Measurements from ENCODE around the gene MICU1. TPM values are rescaled to one million over a fixed set of nuclear protein-coding genes. Genes with fewer than 3 reads are reported as not detected.

Gene MICU1
- total and polyA plus RNA-seq, 3 donors from 2014 or later = 34.7 to 42.7 (median 38.9) TPM

- intact Hi-C loops (cut with DNase I; ENCODE audit: low total_unique reads) = no loop called here
- H3K27me3 ChIP-seq = no peaks in the 10 kb centered on the region
- H3K4me1 ChIP-seq = no peaks in the 10 kb centered on the region
- H3K9me3 ChIP-seq = no peaks in the 10 kb centered on the region
- no peak overlapping the region for H3K27ac ChIP-seq
- no peak for TF ChIP-seq POLR2A (IDR thresholded peaks at IDR 0.05)
- TF ChIP-seq, protein P1, sequence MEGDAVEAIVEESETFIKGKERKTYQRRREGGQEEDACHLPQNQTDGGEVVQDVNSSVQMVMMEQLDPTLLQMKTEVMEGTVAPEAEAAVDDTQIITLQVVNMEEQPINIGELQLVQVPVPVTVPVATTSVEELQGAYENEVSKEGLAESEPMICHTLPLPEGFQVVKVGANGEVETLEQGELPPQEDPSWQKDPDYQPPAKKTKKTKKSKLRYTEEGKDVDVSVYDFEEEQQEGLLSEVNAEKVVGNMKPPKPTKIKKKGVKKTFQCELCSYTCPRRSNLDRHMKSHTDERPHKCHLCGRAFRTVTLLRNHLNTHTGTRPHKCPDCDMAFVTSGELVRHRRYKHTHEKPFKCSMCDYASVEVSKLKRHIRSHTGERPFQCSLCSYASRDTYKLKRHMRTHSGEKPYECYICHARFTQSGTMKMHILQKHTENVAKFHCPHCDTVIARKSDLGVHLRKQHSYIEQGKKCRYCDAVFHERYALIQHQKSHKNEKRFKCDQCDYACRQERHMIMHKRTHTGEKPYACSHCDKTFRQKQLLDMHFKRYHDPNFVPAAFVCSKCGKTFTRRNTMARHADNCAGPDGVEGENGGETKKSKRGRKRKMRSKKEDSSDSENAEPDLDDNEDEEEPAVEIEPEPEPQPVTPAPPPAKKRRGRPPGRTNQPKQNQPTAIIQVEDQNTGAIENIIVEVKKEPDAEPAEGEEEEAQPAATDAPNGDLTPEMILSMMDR (IDR thresholded peaks at IDR 0.05) = no peak
- WGBS, 2 donors = 82 to 83% methylated on average over 6 of the region's 6 CpGs
- H3K36me3 ChIP-seq (ENCODE audit: low read depth, missing control alignments) = no peaks in the 10 kb centered on the region
- no peak overlapping the region for H3K4me3 ChIP-seq
- DNase-seq = no peak
Measured at GRCh38 chr10:72563327-72563932, 62.4 kb downstream of the MICU1 start.

GRCh38 chr10:72561745-72562166, 64.1 kb downstream of the MICU1 start:
- no peak overlapping the region for H3K4me3 ChIP-seq
- TF ChIP-seq POLR2A (IDR thresholded peaks at IDR 0.05) = no peak
- TF ChIP-seq, protein P1 (IDR thresholded peaks at IDR 0.05) = no peak
- H3K9me3 ChIP-seq = no peaks in the 10 kb centered on the region
- no peaks in the 10 kb centered on the region for H3K27me3 ChIP-seq
- 92% methylated on average over 3 of the region's 3 CpGs for WGBS, 2 donors
- no peak for DNase-seq
- H3K36me3 ChIP-seq (ENCODE audit: low read depth, missing control alignments) = no peaks in the 10 kb centered on the region
- intact Hi-C loops (cut with DNase I; ENCODE audit: low total_unique reads) = no loop called here
- H3K27ac ChIP-seq = no peak overlapping the region
- no peaks in the 10 kb centered on the region for H3K4me1 ChIP-seq

DNA sequence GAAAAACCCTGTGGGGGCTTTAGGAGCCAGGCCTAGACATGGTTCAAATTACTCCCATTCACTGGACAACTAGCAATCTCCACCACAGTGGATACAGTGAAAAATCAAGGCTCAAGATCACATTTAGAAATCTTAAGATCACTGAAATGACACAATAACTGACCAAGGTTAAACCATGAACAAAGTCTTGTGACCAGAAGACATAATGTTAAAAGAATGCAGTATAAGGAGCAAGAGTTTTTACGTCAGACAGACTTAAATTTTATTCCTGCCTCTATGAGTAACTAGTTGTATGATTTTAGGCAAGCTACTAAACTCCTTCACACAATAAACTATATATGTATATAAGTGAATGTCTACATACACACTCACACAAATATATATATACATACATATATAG, 68.5 kb downstream of the MICU1 start:
- Histone ChIP-seq H3K36me3 (ENCODE audit: low read depth, missing control alignments) (no peaks in the 10 kb centered on the region), H3K27ac (no peak overlapping the region), H3K4me1 (no peaks in the 10 kb centered on the region), H3K27me3 (no peaks in the 10 kb centered on the region), H3K4me3 (no peak overlapping the region), H3K9me3 (no peaks in the 10 kb centered on the region)
- no peak for DNase-seq
- 96 to 97% methylated on average over 1 of the region's 1 CpG for WGBS, 2 donors
- intact Hi-C loops (cut with DNase I; ENCODE audit: low total_unique reads) = no loop called here
- TF ChIP-seq POLR2A (IDR thresholded peaks at IDR 0.05) = no peak
- TF ChIP-seq, protein P1 (IDR thresholded peaks at IDR 0.05) = no peak

- Histone ChIP-seq H3K36me3 (ENCODE audit: low read depth, missing control alignments) (peaks cover 4% of the 10 kb centered on the region), H3K4me3 (no peak overlapping the region), H3K27ac (no peak overlapping the region), H3K4me1 (no peaks in the 10 kb centered on the region), H3K9me3 (no peaks in the 10 kb centered on the region), H3K27me3 (no peaks in the 10 kb centered on the region)
- DNase-seq = no peak
- intact Hi-C loops (cut with DNase I; ENCODE audit: low total_unique reads) = no loop called here
- no peak for TF ChIP-seq POLR2A (IDR thresholded peaks at IDR 0.05)
- TF ChIP-seq, protein P1 (IDR thresholded peaks at IDR 0.05) = no peak
Measured at GRCh38 chr10:72552857-72553256, 73.0 kb downstream of the MICU1 start.

- 97 to 100% methylated on average over 2 of the region's 2 CpGs for WGBS, 2 donors
- no peak for DNase-seq
- Histone ChIP-seq H3K4me1 (no peaks in the 10 kb centered on the region), H3K27ac (no peak overlapping the region), H3K4me3 (no peak overlapping the region), H3K36me3 (ENCODE audit: low read depth, missing control alignments) (peaks cover 4% of the 10 kb centered on the region), H3K27me3 (no peaks in the 10 kb centered on the region), H3K9me3 (no peaks in the 10 kb centered on the region)
- intact Hi-C loops (cut with DNase I; ENCODE audit: low total_unique reads) = no loop called here
- TF ChIP-seq, protein P1 (IDR thresholded peaks at IDR 0.05) = no peak
- no peak for TF ChIP-seq POLR2A (IDR thresholded peaks at IDR 0.05)
Measured at GRCh38 chr10:72550239-72550638, 75.6 kb downstream of the MICU1 start.
